GM19452 (cell line): Measurements from ENCODE around the gene FAM149B1.

Source experiments
- ATAC-seq: cut with Tn5 transposase; IDR thresholded peaks from one replicate; pipeline ENCODE4 v1.9.1; 2021; ENCODE audit not compliant: unreplicated experiment

Gene FAM149B1

DNA sequence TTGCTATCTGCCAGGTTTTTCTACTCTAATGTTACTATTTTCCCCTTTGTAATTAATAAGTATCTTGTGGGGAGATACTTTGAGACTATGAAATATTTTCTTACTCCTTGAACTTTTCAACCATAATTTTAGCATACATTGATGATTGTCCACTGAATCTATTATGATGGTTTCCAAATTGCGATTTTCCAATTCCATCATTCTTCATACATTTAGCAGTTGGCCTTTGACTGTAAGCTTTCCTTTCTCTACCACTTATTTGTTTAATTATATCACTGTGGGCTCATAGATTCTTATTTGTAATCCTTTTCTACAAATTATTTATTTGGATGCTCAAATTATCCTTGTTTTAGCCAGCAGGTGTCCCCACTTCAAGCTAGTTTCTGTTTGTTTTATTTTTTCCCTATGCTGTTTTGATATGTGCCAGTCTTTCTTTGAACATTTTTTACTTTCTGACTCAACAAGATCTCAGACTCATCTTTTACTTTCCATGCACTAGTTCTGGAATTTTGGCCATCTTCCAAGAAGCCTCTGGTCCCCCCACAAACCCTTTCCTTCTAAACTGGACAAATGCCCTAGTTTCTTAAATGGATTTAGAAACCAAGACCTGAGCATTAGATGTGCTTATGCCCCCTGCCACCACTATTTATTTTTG is 95.9 kb downstream of the FAM149B1 start:
- no peak for ATAC-seq

DNA sequence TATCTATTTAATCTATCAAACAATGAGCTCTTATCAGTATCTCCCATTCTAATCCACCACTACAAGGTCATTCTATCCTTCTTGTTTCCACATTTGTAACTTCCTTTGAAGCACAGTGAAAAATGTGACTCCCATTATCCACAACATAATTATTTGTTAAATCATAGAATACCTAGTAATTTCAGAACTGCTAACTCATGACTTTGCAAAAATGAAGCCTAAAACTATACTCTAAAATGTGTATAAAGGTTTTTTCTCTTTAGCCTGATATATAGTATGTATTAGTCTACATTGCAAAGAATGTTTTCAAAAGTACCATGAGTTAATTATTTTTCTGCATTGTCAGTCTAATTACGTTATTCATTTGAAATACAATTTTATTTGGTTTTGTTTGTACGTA is 96.5 kb downstream of the FAM149B1 start:
- ATAC-seq: no peak

DNA sequence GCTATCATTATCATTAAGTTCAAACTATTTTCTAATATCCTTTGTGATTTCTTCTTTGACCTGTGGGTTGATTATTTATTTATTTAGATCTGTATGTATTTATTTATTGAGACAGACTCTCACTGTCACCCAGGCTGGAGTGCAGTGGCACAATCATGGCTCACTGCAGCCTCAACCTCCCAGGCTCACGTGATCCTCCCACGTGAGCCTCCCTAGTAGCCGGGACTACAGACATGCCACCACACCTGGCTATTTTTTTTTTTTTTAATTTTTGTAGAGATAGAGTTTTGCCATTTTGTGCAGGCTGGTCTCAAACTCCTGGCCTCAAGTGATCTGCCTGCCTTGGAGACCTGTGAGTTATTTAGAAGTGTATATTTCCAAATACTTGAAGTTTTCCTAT is 113.2 kb downstream of the FAM149B1 start:
- no peak for ATAC-seq

DNA sequence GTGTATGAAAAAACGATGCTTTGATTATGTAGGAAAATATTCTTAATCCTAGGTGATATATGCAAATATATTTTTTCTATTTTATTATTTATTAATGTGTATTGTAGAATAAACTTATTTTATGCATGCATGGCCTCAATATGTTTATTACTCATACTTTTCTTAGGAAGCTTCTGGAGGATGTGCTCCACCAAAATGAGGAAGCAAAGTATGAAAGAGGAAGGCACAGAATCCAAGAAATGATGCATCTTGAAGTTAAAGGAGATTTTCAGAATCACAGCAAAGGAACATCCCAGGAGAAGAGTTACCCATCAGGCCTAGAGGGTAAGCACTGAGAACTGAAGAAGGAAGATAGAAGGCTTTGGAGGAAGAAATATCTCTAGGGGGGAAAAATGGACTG is 119.5 kb downstream of the FAM149B1 start:
- ATAC-seq: no peak

DNA sequence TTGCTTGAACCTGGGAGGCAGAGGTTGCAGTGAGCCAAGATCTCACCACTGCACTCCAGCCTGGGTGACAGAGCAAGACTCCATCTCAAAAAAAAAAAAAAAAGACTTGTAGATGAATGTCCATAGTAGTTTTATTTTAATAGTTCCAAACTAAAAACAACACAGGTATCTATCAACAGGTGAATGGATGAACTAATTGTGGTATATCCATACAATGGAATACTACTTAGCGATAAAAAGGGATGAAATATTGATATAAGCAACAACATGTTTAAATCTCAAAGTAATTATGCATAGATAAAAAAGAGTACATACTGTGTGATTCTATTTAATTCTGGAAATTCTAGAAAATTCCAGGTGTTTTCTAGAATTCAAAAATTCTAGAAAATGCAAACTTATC is 122.0 kb downstream of the FAM149B1 start:
- no peak for ATAC-seq

DNA sequence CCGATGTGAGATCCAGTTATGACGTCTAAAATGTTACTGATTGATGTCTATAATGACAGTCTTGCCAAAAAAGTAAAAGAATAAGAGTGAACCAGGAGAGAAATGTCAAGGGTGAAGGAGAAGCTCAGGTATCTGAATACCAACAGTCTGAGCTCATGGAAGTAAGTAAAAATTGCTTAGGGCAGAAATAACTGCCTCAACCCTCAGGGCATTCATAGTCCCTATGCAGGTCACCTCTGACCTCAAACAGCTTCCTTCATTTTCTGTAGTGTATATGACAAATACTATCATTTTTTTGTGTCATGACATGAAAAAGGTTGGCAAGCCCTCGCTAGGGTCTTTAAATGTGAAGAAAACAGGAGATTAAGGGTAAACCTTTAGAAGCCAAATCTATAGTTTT is 125.5 kb downstream of the FAM149B1 start:
- ATAC-seq: no peak
